ENCODE measurements around the gene ATP13A3.

The ATP13A3 gene

DNA sequence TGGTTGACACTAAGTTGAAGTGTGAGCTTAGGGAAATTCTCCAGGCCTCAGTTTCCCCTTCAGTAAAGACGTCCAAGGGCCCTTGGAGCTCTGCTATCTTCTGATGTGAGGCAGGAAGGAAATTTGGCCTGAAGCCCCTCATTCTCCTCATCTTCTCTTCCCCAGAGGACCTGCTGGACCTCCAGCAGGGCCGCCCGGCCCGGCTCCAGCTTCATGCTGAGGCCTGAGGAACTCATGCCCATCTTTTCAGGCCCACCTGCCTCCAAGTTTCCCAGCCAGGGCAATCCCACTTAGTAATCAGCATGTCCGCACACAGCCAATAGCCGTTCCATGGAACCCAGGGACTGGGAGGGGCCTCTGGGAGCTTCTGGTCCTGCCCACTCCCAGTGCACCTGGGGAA is 121.3 kb downstream of the ATP13A3 start:
- Mint-ChIP-seq H3K4me1 (peaks cover 5% of the 10 kb centered on the region), H3K4me3 (no peak overlapping the region), H3K9me3 (no peaks in the 10 kb centered on the region), H3K36me3 (ENCODE audit: insufficient read depth) (no peaks in the 10 kb centered on the region), H3K27ac (ENCODE audit: low read depth) (no peak overlapping the region), H3K27me3 (peaks cover 73% of the 10 kb centered on the region)
- no peak for DNase-seq (ENCODE audit: low spot score in 2 of 2)
- no peak for ATAC-seq (replicated peaks; ENCODE audit: extremely low read depth, poor library complexity, severe bottlenecking)

DNA sequence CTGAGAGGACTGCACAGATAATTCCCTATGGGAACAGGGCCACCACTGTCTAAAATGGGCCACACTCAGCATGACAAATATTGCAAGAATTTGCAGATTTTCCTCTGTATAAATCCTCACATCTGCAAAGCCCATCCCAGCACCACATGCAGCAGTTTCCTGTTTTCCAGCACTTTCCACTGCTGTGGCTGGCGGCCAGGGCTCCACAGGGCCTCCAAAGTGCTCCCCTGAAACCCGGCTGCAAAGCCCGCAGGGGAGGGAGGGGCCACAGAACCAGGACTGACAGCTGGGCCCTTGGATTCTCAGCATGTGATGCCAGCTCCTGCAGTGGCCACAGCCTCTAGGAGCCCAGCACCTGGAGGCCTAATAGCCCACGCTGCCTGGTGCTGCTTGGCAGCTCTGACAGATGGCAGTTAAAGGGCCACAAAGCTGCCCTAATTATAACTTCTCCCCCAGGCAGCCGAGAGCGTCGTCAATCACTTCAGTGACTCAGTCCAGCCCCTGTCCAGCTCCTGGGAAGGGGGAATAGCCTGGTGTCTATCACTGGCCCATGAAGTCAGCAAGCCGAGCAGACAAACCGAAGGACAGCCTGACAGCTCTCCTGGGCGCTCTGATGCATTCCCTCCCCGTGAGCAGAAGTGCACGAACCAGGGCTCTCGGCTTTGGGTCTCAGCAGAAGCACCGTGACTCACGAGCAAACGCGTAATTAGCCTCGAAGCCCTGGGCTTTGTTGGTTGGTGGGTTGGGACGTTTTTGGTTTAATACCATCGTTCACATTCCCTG is 122.0 kb downstream of the ATP13A3 start:
- Mint-ChIP-seq H3K27ac (ENCODE audit: low read depth) (no peak overlapping the region), H3K27me3 (peaks cover 73% of the 10 kb centered on the region), H3K36me3 (ENCODE audit: insufficient read depth) (no peaks in the 10 kb centered on the region), H3K4me1 (peaks cover 2% of the 10 kb centered on the region), H3K4me3 (no peak overlapping the region), H3K9me3 (no peaks in the 10 kb centered on the region)
- ATAC-seq (replicated peaks; ENCODE audit: extremely low read depth, poor library complexity, severe bottlenecking) (no peak), DNase-seq (ENCODE audit: low spot score in 2 of 2) (no peak)

DNA sequence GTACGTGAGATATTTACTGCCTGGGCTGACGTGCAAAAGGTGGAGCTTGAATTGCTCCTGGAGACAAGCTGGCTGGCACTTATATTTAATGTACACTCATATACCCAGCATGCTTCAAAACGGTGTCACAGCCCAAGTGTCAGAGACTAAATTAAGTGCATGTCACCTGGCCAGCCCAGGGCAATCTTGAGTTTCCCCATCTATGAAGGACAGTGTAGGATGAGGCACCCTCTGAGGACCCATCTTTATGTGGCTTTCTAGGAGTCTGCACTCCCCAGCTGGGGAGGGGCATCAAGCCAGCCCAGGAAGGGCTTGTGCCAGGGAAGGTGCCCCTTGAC is 122.5 kb downstream of the ATP13A3 start:
- no peak for ATAC-seq (replicated peaks; ENCODE audit: extremely low read depth, poor library complexity, severe bottlenecking)
- Mint-ChIP-seq H3K27me3 (peaks cover 73% of the 10 kb centered on the region), H3K4me1 (no peaks in the 10 kb centered on the region), H3K27ac (ENCODE audit: low read depth) (no peak overlapping the region), H3K36me3 (ENCODE audit: insufficient read depth) (no peaks in the 10 kb centered on the region), H3K4me3 (no peak overlapping the region), H3K9me3 (no peaks in the 10 kb centered on the region)
- DNase-seq (ENCODE audit: low spot score in 2 of 2), result no peak

DNA sequence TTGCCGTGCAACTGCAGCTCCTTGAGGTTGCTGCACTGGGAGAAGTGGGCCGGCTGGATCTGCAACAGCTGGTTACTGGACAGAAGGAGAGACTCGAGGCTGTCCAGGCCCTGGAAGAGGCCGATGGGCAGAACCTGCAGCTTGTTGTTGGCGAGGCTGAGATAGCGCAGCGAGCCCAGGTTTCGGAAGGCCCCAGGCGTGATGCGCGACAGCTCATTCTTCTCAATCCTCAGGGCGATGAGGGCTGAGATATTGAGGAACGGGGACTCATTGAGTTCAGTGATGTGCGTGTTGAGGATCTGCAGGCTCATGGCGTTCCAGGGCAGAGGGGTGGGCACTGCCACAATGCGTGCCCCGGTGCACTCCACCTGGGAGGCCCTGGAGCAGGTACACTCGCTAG is 126.2 kb downstream of the ATP13A3 start:
- no peaks in the 10 kb centered on the region for H3K4me1 Mint-ChIP-seq
- no peaks in the 10 kb centered on the region for H3K36me3 Mint-ChIP-seq (ENCODE audit: insufficient read depth)
- ATAC-seq (replicated peaks; ENCODE audit: extremely low read depth, poor library complexity, severe bottlenecking), result no peak
- H3K27me3 Mint-ChIP-seq, result peaks cover 56% of the 10 kb centered on the region
- DNase-seq (ENCODE audit: low spot score in 2 of 2), result no peak
- no peak overlapping the region for H3K4me3 Mint-ChIP-seq
- no peak overlapping the region for H3K27ac Mint-ChIP-seq (ENCODE audit: low read depth)
- no peaks in the 10 kb centered on the region for H3K9me3 Mint-ChIP-seq

DNA sequence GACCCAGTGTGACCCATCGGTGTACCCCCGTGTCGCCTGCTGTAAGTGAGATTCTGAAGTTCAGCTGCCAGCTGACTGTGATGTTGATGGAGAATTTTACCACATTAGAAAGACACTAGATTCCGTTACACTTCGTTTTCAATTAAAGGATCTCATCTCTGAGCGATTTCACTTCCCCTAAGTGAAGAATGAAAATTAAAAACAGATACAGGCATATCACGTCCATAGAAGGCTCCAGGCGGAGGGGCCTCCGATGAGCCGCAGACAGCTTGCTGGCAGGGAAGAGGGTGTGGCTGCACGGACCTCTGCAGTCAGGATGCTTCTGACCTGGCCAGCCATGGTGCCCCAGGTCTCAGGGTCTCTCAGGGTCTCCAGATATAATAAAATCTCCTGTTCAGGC is 129.1 kb downstream of the ATP13A3 start:
- no peak overlapping the region for H3K27ac Mint-ChIP-seq (ENCODE audit: low read depth)
- no peak overlapping the region for H3K4me3 Mint-ChIP-seq
- no peaks in the 10 kb centered on the region for H3K9me3 Mint-ChIP-seq
- DNase-seq (ENCODE audit: low spot score in 2 of 2) (no peak), ATAC-seq (replicated peaks; ENCODE audit: extremely low read depth, poor library complexity, severe bottlenecking) (no peak)
- H3K4me1 Mint-ChIP-seq, result no peaks in the 10 kb centered on the region
- peaks cover 39% of the 10 kb centered on the region for H3K27me3 Mint-ChIP-seq
- H3K36me3 Mint-ChIP-seq (ENCODE audit: insufficient read depth), result no peaks in the 10 kb centered on the region

DNA sequence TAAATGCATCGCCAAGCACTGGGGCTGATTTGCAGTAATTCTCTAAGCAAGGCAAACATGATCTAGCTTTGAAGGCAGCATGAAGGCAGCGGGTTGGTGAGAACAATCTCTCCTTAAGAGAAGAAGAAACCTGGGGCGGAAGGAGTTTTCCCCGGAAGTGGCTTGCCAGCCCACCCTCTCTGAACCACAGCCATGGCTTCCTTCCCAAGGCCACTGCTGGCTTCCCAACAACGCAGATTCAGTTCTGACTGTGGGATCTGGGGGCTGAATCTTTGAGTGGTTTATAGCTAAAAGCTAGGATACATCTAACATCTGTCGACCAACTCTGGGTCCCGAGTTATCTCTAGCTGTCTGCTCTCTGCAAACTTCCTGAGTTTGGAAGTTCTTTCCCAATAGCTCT is 131.4 kb downstream of the ATP13A3 start:
- no peaks in the 10 kb centered on the region for H3K4me1 Mint-ChIP-seq
- no peaks in the 10 kb centered on the region for H3K9me3 Mint-ChIP-seq
- ATAC-seq (replicated peaks; ENCODE audit: extremely low read depth, poor library complexity, severe bottlenecking) (no peak), DNase-seq (ENCODE audit: low spot score in 2 of 2) (no peak)
- no peaks in the 10 kb centered on the region for H3K36me3 Mint-ChIP-seq (ENCODE audit: insufficient read depth)
- no peak overlapping the region for H3K27ac Mint-ChIP-seq (ENCODE audit: low read depth)
- peaks cover 26% of the 10 kb centered on the region for H3K27me3 Mint-ChIP-seq
- no peak overlapping the region for H3K4me3 Mint-ChIP-seq

DNA sequence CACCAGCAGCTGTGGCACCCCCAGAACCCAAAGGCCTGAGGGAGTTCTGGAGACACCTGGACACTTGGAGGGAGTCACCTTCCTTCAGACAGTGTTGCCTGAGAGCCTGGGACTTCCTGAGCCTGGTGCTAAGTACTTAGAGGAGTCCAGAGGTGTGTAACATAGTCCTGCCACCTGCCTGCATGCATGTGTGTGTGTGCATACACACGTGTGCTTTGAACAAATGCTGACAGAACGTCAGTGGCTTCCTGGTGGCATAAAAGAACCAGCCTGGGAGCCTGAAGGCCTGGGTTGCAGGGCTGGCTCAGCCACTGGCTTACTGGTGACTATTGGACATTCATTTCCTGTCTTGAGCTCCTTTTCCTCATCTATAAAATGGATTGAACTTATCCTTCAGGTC is 132.5 kb downstream of the ATP13A3 start:
- Mint-ChIP-seq H3K27ac (ENCODE audit: low read depth) (no peak overlapping the region), H3K4me1 (no peaks in the 10 kb centered on the region), H3K9me3 (no peaks in the 10 kb centered on the region), H3K4me3 (no peak overlapping the region), H3K36me3 (ENCODE audit: insufficient read depth) (no peaks in the 10 kb centered on the region), H3K27me3 (peaks cover 15% of the 10 kb centered on the region)
- DNase-seq (ENCODE audit: low spot score in 2 of 2) (no peak), ATAC-seq (replicated peaks; ENCODE audit: extremely low read depth, poor library complexity, severe bottlenecking) (no peak)
